Tibial nerve (tissue), 3 donors: ENCODE measurements around the gene NEDD4L.

Source experiments
- POLR2A ChIP-seq, 2 donors: fragments of 450-650 bp; IDR thresholded peaks; one replicate each; pipeline ENCODE4 v1.6.1; 2017; ENCODE audit warnings: antibody characterized with exemption in 2 of 2, mild to moderate bottlenecking in 2 of 2, moderate library complexity in 2 of 2
- TF ChIP-seq, protein P1 (sequence below), 5 experiments: fragments of 200-600 bp in 3 of 5; fragments of 450-650 bp in 2 of 5; sonication (generic) in 3 of 5; IDR thresholded peaks; one replicate each; pipeline ENCODE4 v1.5.1; 2016 to 2019; ENCODE audit warnings: antibody characterized with exemption in 5 of 5, mild to moderate bottlenecking in 3 of 5, moderate library complexity in 2 of 5

GRCh38 chr18:58132595-58133261 lies 88.7 kb downstream of the NEDD4L start:
- TF ChIP-seq, protein P1, sequence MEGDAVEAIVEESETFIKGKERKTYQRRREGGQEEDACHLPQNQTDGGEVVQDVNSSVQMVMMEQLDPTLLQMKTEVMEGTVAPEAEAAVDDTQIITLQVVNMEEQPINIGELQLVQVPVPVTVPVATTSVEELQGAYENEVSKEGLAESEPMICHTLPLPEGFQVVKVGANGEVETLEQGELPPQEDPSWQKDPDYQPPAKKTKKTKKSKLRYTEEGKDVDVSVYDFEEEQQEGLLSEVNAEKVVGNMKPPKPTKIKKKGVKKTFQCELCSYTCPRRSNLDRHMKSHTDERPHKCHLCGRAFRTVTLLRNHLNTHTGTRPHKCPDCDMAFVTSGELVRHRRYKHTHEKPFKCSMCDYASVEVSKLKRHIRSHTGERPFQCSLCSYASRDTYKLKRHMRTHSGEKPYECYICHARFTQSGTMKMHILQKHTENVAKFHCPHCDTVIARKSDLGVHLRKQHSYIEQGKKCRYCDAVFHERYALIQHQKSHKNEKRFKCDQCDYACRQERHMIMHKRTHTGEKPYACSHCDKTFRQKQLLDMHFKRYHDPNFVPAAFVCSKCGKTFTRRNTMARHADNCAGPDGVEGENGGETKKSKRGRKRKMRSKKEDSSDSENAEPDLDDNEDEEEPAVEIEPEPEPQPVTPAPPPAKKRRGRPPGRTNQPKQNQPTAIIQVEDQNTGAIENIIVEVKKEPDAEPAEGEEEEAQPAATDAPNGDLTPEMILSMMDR (IDR thresholded peaks at IDR 0.05) = no peak
- no peak for TF ChIP-seq POLR2A (IDR thresholded peaks at IDR 0.05)
